ENCODE results near the gene CARTPT. TPM values are rescaled to one million over a fixed set of nuclear protein-coding genes. Genes with fewer than 3 reads are reported as not detected.

Gene CARTPT
- total RNA-seq, 2 donors from 2014 or later = not detected

GRCh38 chr5:71680510-71680909 lies 38.6 kb upstream of the CARTPT start:
- no peak overlapping the region for H3K27ac ChIP-seq (ENCODE audit: low read depth, low read length)
- no peak for TF ChIP-seq CTCF (conservative IDR thresholded peaks at IDR 0.05)
- peaks cover 14% of the 10 kb centered on the region for H3K27me3 Mint-ChIP-seq (ENCODE audit: insufficient read depth)
- 96% methylated on average over 2 of the region's 2 CpGs; no CpG with 5 or more reads in 1 of the 2 experiments for WGBS, 2 experiments (ENCODE audit: insufficient coverage in 1 of 2, insufficient read length in 1 of 2)
- H3K4me3 Mint-ChIP-seq = no peak overlapping the region
- H3K4me1 Mint-ChIP-seq = no peaks in the 10 kb centered on the region
- H3K4me3 ChIP-seq (ENCODE audit: low read length) = no peak overlapping the region
- DNase-seq = no peak
- no peaks in the 10 kb centered on the region for H3K9me3 ChIP-seq (ENCODE audit: control insufficient read depth, low read length)
- H3K9ac ChIP-seq (ENCODE audit: extremely low read depth, low read length, poor library complexity, severe bottlenecking) = no peak overlapping the region
- no peaks in the 10 kb centered on the region for H3K9me3 Mint-ChIP-seq
- no peaks in the 10 kb centered on the region for H3K36me3 ChIP-seq (ENCODE audit: control insufficient read depth, insufficient read depth, low read length)
- no peaks in the 10 kb centered on the region for H3K27me3 ChIP-seq (ENCODE audit: control insufficient read depth, insufficient read depth, low read length, poor library complexity, severe bottlenecking)
- H3K36me3 Mint-ChIP-seq (ENCODE audit: low read depth) = no peaks in the 10 kb centered on the region
- H3K27ac Mint-ChIP-seq = no peak overlapping the region
- H3K4me1 ChIP-seq (ENCODE audit: control insufficient read depth, insufficient read depth, low read length) = no peaks in the 10 kb centered on the region

- Mint-ChIP-seq H3K27me3 (ENCODE audit: insufficient read depth) (peaks cover 16% of the 10 kb centered on the region), H3K4me1 (no peaks in the 10 kb centered on the region), H3K9me3 (peaks cover 5% of the 10 kb centered on the region), H3K4me3 (no peak overlapping the region), H3K27ac (no peak overlapping the region), H3K36me3 (ENCODE audit: low read depth) (no peaks in the 10 kb centered on the region)
- no peaks in the 10 kb centered on the region for H3K4me1 ChIP-seq (ENCODE audit: control insufficient read depth, insufficient read depth, low read length)
- no peak for DNase-seq
- no peaks in the 10 kb centered on the region for H3K36me3 ChIP-seq (ENCODE audit: control insufficient read depth, insufficient read depth, low read length)
- WGBS, 2 experiments (ENCODE audit: insufficient coverage in 1 of 2, insufficient read length in 1 of 2) = 86 to 89% methylated on average over 3 of the region's 3 CpGs
- no peaks in the 10 kb centered on the region for H3K9me3 ChIP-seq (ENCODE audit: control insufficient read depth, low read length)
- TF ChIP-seq CTCF (conservative IDR thresholded peaks at IDR 0.05) = no peak
- no peaks in the 10 kb centered on the region for H3K27me3 ChIP-seq (ENCODE audit: control insufficient read depth, insufficient read depth, low read length, poor library complexity, severe bottlenecking)
- no peak overlapping the region for H3K9ac ChIP-seq (ENCODE audit: extremely low read depth, low read length, poor library complexity, severe bottlenecking)
- no peak overlapping the region for H3K27ac ChIP-seq (ENCODE audit: low read depth, low read length)
- H3K4me3 ChIP-seq (ENCODE audit: low read length) = no peak overlapping the region
These were observed 37.8 kb upstream of the CARTPT start for GRCh38 chr5:71681296-71681695.

GRCh38 chr5:71684309-71684708 lies 34.8 kb upstream of the CARTPT start:
- peaks cover 7% of the 10 kb centered on the region for H3K27me3 Mint-ChIP-seq (ENCODE audit: insufficient read depth)
- no peak overlapping the region for H3K4me3 Mint-ChIP-seq
- Histone ChIP-seq H3K27me3 (ENCODE audit: control insufficient read depth, insufficient read depth, low read length, poor library complexity, severe bottlenecking) (no peaks in the 10 kb centered on the region), H3K4me1 (ENCODE audit: control insufficient read depth, insufficient read depth, low read length) (no peaks in the 10 kb centered on the region), H3K4me3 (ENCODE audit: low read length) (no peak overlapping the region), H3K27ac (ENCODE audit: low read depth, low read length) (no peak overlapping the region), H3K36me3 (ENCODE audit: control insufficient read depth, insufficient read depth, low read length) (no peaks in the 10 kb centered on the region), H3K9me3 (ENCODE audit: control insufficient read depth, low read length) (no peaks in the 10 kb centered on the region), H3K9ac (ENCODE audit: extremely low read depth, low read length, poor library complexity, severe bottlenecking) (no peak overlapping the region)
- H3K9me3 Mint-ChIP-seq = peaks cover 5% of the 10 kb centered on the region
- no peak for TF ChIP-seq CTCF (conservative IDR thresholded peaks at IDR 0.05)
- H3K36me3 Mint-ChIP-seq (ENCODE audit: low read depth) = no peaks in the 10 kb centered on the region
- 96 to 100% methylated on average over 1 to 2 of the region's 2 CpGs for WGBS, 2 experiments (ENCODE audit: insufficient coverage in 1 of 2, insufficient read length in 1 of 2)
- no peaks in the 10 kb centered on the region for H3K4me1 Mint-ChIP-seq
- H3K27ac Mint-ChIP-seq = no peak overlapping the region
- DNase-seq = no peak

All from endodermal cell (in vitro differentiated cells).